ENCODE measurements around the gene BCKDK. TPM values are rescaled to one million over a fixed set of nuclear protein-coding genes. Genes with fewer than 3 reads are reported as not detected.

The BCKDK gene
- total RNA-seq, 1 experiment from 2014 or later = 57.0 TPM

GRCh38 chr16:31074814-31075183, 33.4 kb upstream of the BCKDK start:
- H2AK5ac ChIP-seq (ENCODE audit: insufficient read length, low read length) = no peak overlapping the region
- H3K27me3 ChIP-seq (ENCODE audit: insufficient read depth, low read length) = no peaks in the 10 kb centered on the region
- no peaks in the 10 kb centered on the region for H3K9me3 ChIP-seq (ENCODE audit: control insufficient read depth, low read depth, low read length)
- H2BK12ac ChIP-seq (ENCODE audit: insufficient read length, low read depth, low read length) = no peak overlapping the region
- no peak overlapping the region for H3K4ac ChIP-seq (ENCODE audit: low read depth, low read length)
- peak overlapping the region; percentile 89 for H3K4me2 ChIP-seq (ENCODE audit: insufficient read depth, insufficient read length, low read length)
- no peak overlapping the region for H3K56ac ChIP-seq (ENCODE audit: insufficient read length, low read depth, low read length)
- Mint-ChIP-seq H3K4me1 (peaks cover 16 to 20% of the 10 kb centered on the region in 2 experiments), H3K4me3 (peak overlapping the region; percentile 92 to 95), H3K27ac (peak overlapping the region; percentile 94 to 98 (median 97)), H3K36me3 (ENCODE audit: insufficient read depth in 1 of 3, low read depth in 3 of 3) (peaks cover 23 to 37% (median 37%) of the 10 kb centered on the region in 3 experiments; a peak in 6 of 7 replicates), H3K27me3 (ENCODE audit: low read depth) (no peaks in the 10 kb centered on the region), H3K9me3 (no peaks in the 10 kb centered on the region; a peak in 1 of 5 replicates)
- no CpG with 5 or more reads among the region's 7 CpGs for WGBS (ENCODE audit: extremely low coverage, insufficient read length, low lambda C conversion rate)
- no peak overlapping the region for H2BK15ac ChIP-seq (ENCODE audit: low read depth, low read length)
- no peak overlapping the region for H3K18ac ChIP-seq (ENCODE audit: insufficient read length, low read depth, low read length)
- H4K91ac ChIP-seq (ENCODE audit: insufficient read length, low read depth, low read length) = no peak overlapping the region
- no peak overlapping the region for H2BK120ac ChIP-seq (ENCODE audit: low read depth, low read length, poor library complexity, severe bottlenecking)
- H3K79me2 ChIP-seq (ENCODE audit: insufficient read depth, low read length) = peaks cover 18% of the 10 kb centered on the region; the same call in 1 of the 2 replicates
- no peak overlapping the region for H2AFZ ChIP-seq (ENCODE audit: low read length)
- peaks cover 9% of the 10 kb centered on the region for H3K23me2 ChIP-seq (ENCODE audit: insufficient read length, low read depth, low read length, poor library complexity, severe bottlenecking)
- H3K79me1 ChIP-seq (ENCODE audit: insufficient read depth, low read depth, low read length, poor library complexity, severe bottlenecking) = peaks cover 6% of the 10 kb centered on the region
- no peak overlapping the region for H2BK20ac ChIP-seq (ENCODE audit: low read depth, low read length, poor library complexity, severe bottlenecking)
- H3K14ac ChIP-seq (ENCODE audit: insufficient read depth, low read length) = no peak overlapping the region
- H4K5ac ChIP-seq (ENCODE audit: insufficient read length, low read depth, low read length) = no peak overlapping the region
- DNase-seq = no peak
- no peak overlapping the region for H2BK5ac ChIP-seq (ENCODE audit: insufficient read length, low read length)
- peaks cover 4% of the 10 kb centered on the region for H4K20me1 ChIP-seq (ENCODE audit: control insufficient read depth, insufficient read depth, insufficient read length)
- H3T11ph ChIP-seq (ENCODE audit: low read length) = no peak overlapping the region
- TF ChIP-seq, protein P1, sequence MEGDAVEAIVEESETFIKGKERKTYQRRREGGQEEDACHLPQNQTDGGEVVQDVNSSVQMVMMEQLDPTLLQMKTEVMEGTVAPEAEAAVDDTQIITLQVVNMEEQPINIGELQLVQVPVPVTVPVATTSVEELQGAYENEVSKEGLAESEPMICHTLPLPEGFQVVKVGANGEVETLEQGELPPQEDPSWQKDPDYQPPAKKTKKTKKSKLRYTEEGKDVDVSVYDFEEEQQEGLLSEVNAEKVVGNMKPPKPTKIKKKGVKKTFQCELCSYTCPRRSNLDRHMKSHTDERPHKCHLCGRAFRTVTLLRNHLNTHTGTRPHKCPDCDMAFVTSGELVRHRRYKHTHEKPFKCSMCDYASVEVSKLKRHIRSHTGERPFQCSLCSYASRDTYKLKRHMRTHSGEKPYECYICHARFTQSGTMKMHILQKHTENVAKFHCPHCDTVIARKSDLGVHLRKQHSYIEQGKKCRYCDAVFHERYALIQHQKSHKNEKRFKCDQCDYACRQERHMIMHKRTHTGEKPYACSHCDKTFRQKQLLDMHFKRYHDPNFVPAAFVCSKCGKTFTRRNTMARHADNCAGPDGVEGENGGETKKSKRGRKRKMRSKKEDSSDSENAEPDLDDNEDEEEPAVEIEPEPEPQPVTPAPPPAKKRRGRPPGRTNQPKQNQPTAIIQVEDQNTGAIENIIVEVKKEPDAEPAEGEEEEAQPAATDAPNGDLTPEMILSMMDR (conservative IDR thresholded peaks at IDR 0.05) = no peak; the same call in 2 of the 3 replicates
- H3K4me1 ChIP-seq (ENCODE audit: insufficient read depth, low read length) = no peaks in the 10 kb centered on the region
- no peak overlapping the region for H3K27ac ChIP-seq (ENCODE audit: insufficient read length, low read depth, low read length)
- H3K9ac ChIP-seq (ENCODE audit: extremely low read depth, insufficient read length, low read length) = peak overlapping the region; percentile 72
- no peak overlapping the region for H3K23ac ChIP-seq (ENCODE audit: insufficient read length, low read depth, low read length)
- no peak overlapping the region for H4K8ac ChIP-seq (replicated peaks; ENCODE audit: insufficient read length, low read depth, low read length)

Data from H9 (cell line).